Suprapubic skin (tissue), 4 donors: ENCODE data around the gene RFX7. TPM values are rescaled to one million over a fixed set of nuclear protein-coding genes. Genes with fewer than 3 reads are reported as not detected.

ENCODE experiments used
- DNase-seq, 2 donors: peaks; one replicate each; pipeline ENCODE4 v3.0.0-alpha.2; 2019; ENCODE audit warnings: low spot score in 2 of 2
- H3K27ac ChIP-seq: fragments of 200-600 bp; sonication (generic); one replicate; pipeline ENCODE4 v1.5.1; 2019
- H3K27me3 ChIP-seq: fragments of 200-600 bp; sonication (generic); one replicate; pipeline ENCODE4 v1.5.1; 2019
- H3K36me3 ChIP-seq: fragments of 200-600 bp; sonication (generic); one replicate; pipeline ENCODE4 v1.5.1; 2019
- H3K4me1 ChIP-seq: fragments of 200-600 bp; sonication (generic); one replicate; pipeline ENCODE4 v1.5.1; 2019
- H3K4me3 ChIP-seq: fragments of 200-600 bp; sonication (generic); one replicate; pipeline ENCODE4 v1.5.1; 2019; ENCODE audit warnings: mild to moderate bottlenecking
- H3K9me3 ChIP-seq: fragments of 200-600 bp; sonication (generic); one replicate; pipeline ENCODE4 v1.5.1; 2019
- CTCF ChIP-seq, 2 donors: fragments of 200-600 bp in 1 of 2; fragments of 450-650 bp in 1 of 2; sonication (generic) in 1 of 2; IDR thresholded peaks; one replicate each; pipeline ENCODE4 v1.5.1; 2016 to 2019; ENCODE audit warnings: antibody characterized with exemption in 2 of 2, mild to moderate bottlenecking in 1 of 2, moderate library complexity in 1 of 2
- EP300 ChIP-seq: sonication (generic); formaldehyde crosslinking; IDR thresholded peaks from one replicate; pipeline ENCODE4 v1.6.1; 2017; ENCODE audit warnings: antibody characterized with exemption
- POLR2A ChIP-seq, 2 donors: fragments of 450-650 bp; IDR thresholded peaks; one replicate each; pipeline ENCODE4 v1.6.1; 2017; ENCODE audit warnings: antibody characterized with exemption in 2 of 2, mild to moderate bottlenecking in 2 of 2, moderate library complexity in 2 of 2
- POLR2AphosphoS5 ChIP-seq, 3 donors: sonication (generic); formaldehyde crosslinking; IDR thresholded peaks; one replicate each; pipeline ENCODE4 v1.6.1; 2017; ENCODE audit warnings: antibody characterized with exemption in 3 of 3
- WGBS: methylation state at CpG from one replicate; pipeline ENCODE4 v1.1.5; 2018; 5-methylcytosine and 5-hydroxymethylcytosine counted together
- total RNA-seq, 4 donors: library from RNA; depleted of rRNA; stranded (reverse); fragments of >200 nt; gene quantifications; one replicate each; pipeline ENCODE4 v1.1.0, GENCODE V29; 2016

The RFX7 gene
- total RNA-seq, 4 donors from 2014 or later, result 17.8 to 40.4 (median 22.2) TPM

- H3K27ac ChIP-seq, result no peak overlapping the region
- whole genome bisulfite sequencing, result 74% methylated on average over 1 of the region's 1 CpG
- no peaks in the 10 kb centered on the region for H3K27me3 ChIP-seq
- H3K4me3 ChIP-seq, result no peak overlapping the region
- no peaks in the 10 kb centered on the region for H3K4me1 ChIP-seq
- no peak for DNase-seq
- TF ChIP-seq POLR2A (IDR thresholded peaks at IDR 0.05), result no peak
- TF ChIP-seq CTCF (IDR thresholded peaks at IDR 0.05), result no peak
- no peak for TF ChIP-seq POLR2AphosphoS5 (IDR thresholded peaks at IDR 0.05)
- no peak for TF ChIP-seq EP300
- H3K36me3 ChIP-seq, result peaks cover 13% of the 10 kb centered on the region
- H3K9me3 ChIP-seq, result no peaks in the 10 kb centered on the region
These were observed 96.9 kb downstream of the RFX7 start for GRCh38 chr15:56146756-56147155.

GRCh38 chr15:56128081-56128480 is 115.6 kb downstream of the RFX7 start:
- Histone ChIP-seq H3K27me3 (no peaks in the 10 kb centered on the region), H3K9me3 (peaks cover 15% of the 10 kb centered on the region), H3K27ac (no peak overlapping the region), H3K4me1 (no peaks in the 10 kb centered on the region), H3K4me3 (no peak overlapping the region), H3K36me3 (peaks cover 11% of the 10 kb centered on the region)
- no peak for TF ChIP-seq CTCF (IDR thresholded peaks at IDR 0.05)
- TF ChIP-seq POLR2AphosphoS5 (IDR thresholded peaks at IDR 0.05), result no peak
- TF ChIP-seq POLR2A (IDR thresholded peaks at IDR 0.05), result no peak
- no peak for TF ChIP-seq EP300
- DNase-seq, result no peak

GRCh38 chr15:56126409-56126808 is 117.3 kb downstream of the RFX7 start:
- H3K4me3 ChIP-seq, result no peak overlapping the region
- H3K4me1 ChIP-seq, result no peaks in the 10 kb centered on the region
- H3K9me3 ChIP-seq, result peaks cover 15% of the 10 kb centered on the region
- no peak overlapping the region for H3K27ac ChIP-seq
- no peaks in the 10 kb centered on the region for H3K27me3 ChIP-seq
- DNase-seq, result no peak
- TF ChIP-seq CTCF (IDR thresholded peaks at IDR 0.05) (no peak), POLR2A (IDR thresholded peaks at IDR 0.05) (no peak), EP300 (no peak), POLR2AphosphoS5 (IDR thresholded peaks at IDR 0.05) (no peak)
- H3K36me3 ChIP-seq, result peaks cover 11% of the 10 kb centered on the region

- peaks cover 19% of the 10 kb centered on the region for H3K9me3 ChIP-seq
- no peak overlapping the region for H3K27ac ChIP-seq
- no peaks in the 10 kb centered on the region for H3K27me3 ChIP-seq
- H3K36me3 ChIP-seq, result peaks cover 11% of the 10 kb centered on the region
- no peak for TF ChIP-seq POLR2A (IDR thresholded peaks at IDR 0.05)
- TF ChIP-seq POLR2AphosphoS5 (IDR thresholded peaks at IDR 0.05), result no peak
- no peak for TF ChIP-seq EP300
- no peaks in the 10 kb centered on the region for H3K4me1 ChIP-seq
- no peak for DNase-seq
- no peak overlapping the region for H3K4me3 ChIP-seq
- WGBS, result 98% methylated on average over 4 of the region's 4 CpGs
These were observed 119.3 kb downstream of the RFX7 start for GRCh38 chr15:56124391-56124790.

GRCh38 chr15:56105855-56106254 is 137.8 kb downstream of the RFX7 start:
- no peak for TF ChIP-seq EP300
- TF ChIP-seq POLR2AphosphoS5 (IDR thresholded peaks at IDR 0.05), result no peak
- no peak for TF ChIP-seq POLR2A (IDR thresholded peaks at IDR 0.05)
- TF ChIP-seq CTCF (IDR thresholded peaks at IDR 0.05), result no peak
- 88% methylated on average over 1 of the region's 1 CpG for WGBS
- Histone ChIP-seq H3K27ac (no peak overlapping the region), H3K4me1 (peaks cover 6% of the 10 kb centered on the region), H3K9me3 (no peaks in the 10 kb centered on the region), H3K27me3 (no peaks in the 10 kb centered on the region), H3K36me3 (peaks cover 5% of the 10 kb centered on the region), H3K4me3 (no peak overlapping the region)
- no peak for DNase-seq

GRCh38 chr15:56102441-56102840 is 141.2 kb downstream of the RFX7 start:
- TF ChIP-seq EP300 (no peak), CTCF (IDR thresholded peaks at IDR 0.05) (no peak), POLR2A (IDR thresholded peaks at IDR 0.05) (no peak), POLR2AphosphoS5 (IDR thresholded peaks at IDR 0.05) (no peak)
- DNase-seq, result no peak
- Histone ChIP-seq H3K4me3 (no peak overlapping the region), H3K27ac (no peak overlapping the region), H3K27me3 (no peaks in the 10 kb centered on the region), H3K4me1 (peaks cover 6% of the 10 kb centered on the region), H3K9me3 (no peaks in the 10 kb centered on the region), H3K36me3 (peaks cover 11% of the 10 kb centered on the region)
- WGBS, result 48% methylated on average over 3 of the region's 3 CpGs
